Ishikawa (cell line): ENCODE measurements around the gene CCDC88A.

Source experiments
- CEBPB ChIP-seq: IDR thresholded peaks from 2 replicates; pipeline ENCODE4 v1.6.1; 2012
- CREB1 ChIP-seq: IDR thresholded peaks from 2 replicates; pipeline ENCODE4 v1.6.1; 2012; ENCODE audit warnings: low read depth
- EGR1 ChIP-seq: IDR thresholded peaks from 2 replicates; pipeline ENCODE4 v1.6.1; 2012
- EP300 ChIP-seq: IDR thresholded peaks from 2 replicates; pipeline ENCODE4 v1.6.1; 2012; ENCODE audit warnings: borderline replicate concordance
- FOXM1 ChIP-seq: IDR thresholded peaks from 2 replicates; pipeline ENCODE4 v1.6.1; 2012; ENCODE audit warnings: low read depth, borderline replicate concordance
- NFIC ChIP-seq: IDR thresholded peaks from 2 replicates; pipeline ENCODE4 v1.6.1; 2012
- RAD21 ChIP-seq: IDR thresholded peaks from 2 replicates; pipeline ENCODE4 v1.6.1; 2012; ENCODE audit warnings: low read depth
- REST ChIP-seq: IDR thresholded peaks from 2 replicates; pipeline ENCODE4 v1.6.1; 2012; ENCODE audit warnings: low read depth, mild to moderate bottlenecking
- TAF1 ChIP-seq: IDR thresholded peaks from 2 replicates; pipeline ENCODE4 v1.6.1; 2012; ENCODE audit warnings: low read depth, mild to moderate bottlenecking
- TCF12 ChIP-seq: IDR thresholded peaks from 2 replicates; pipeline ENCODE4 v1.6.1; 2012; ENCODE audit warnings: low read depth
- TEAD4 ChIP-seq: IDR thresholded peaks from 2 replicates; pipeline ENCODE4 v1.6.1; 2012
- USF1 ChIP-seq: IDR thresholded peaks from 2 replicates; pipeline ENCODE4 v1.6.1; 2012
- YY1 ChIP-seq: IDR thresholded peaks from 2 replicates; pipeline ENCODE4 v1.6.1; 2012; ENCODE audit warnings: low read depth
- ZBTB7A ChIP-seq: IDR thresholded peaks from 2 replicates; pipeline ENCODE4 v1.6.1; 2012; ENCODE audit warnings: low read depth
- TF ChIP-seq, protein P1 (sequence below): IDR thresholded peaks from 2 replicates; pipeline ENCODE4 v1.6.1; 2012

CCDC88A gene

DNA sequence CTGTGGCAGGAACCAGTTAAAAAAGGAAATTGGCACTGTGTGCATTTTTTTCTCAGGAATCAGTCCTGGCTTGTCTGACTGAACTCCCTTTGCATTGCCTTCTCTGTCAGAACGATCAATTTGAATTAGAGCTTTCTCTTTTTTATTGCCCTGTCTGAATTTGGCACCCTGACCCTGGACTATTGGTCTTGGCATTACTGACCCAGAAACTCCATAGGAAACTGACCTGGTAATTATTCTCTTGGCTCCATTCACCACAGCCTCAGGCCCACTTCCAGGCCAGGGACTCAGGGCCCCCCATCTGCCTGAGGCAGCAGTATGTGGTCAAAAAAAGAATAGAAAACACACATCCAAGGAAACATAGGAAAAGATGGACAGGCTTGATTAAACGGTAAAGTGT, 32.0 kb upstream of the CCDC88A start:
- no peak for TF ChIP-seq USF1
- TF ChIP-seq CEBPB: no peak
- no peak for TF ChIP-seq EP300
- TF ChIP-seq REST: no peak
- TF ChIP-seq ZBTB7A: no peak
- no peak for TF ChIP-seq EGR1
- no peak for TF ChIP-seq CREB1
- TF ChIP-seq YY1: no peak
- TF ChIP-seq, protein P1, sequence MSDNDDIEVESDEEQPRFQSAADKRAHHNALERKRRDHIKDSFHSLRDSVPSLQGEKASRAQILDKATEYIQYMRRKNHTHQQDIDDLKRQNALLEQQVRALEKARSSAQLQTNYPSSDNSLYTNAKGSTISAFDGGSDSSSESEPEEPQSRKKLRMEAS: no peak
- no peak for TF ChIP-seq RAD21
- no peak for TF ChIP-seq TCF12
- no peak for TF ChIP-seq NFIC
- TF ChIP-seq TEAD4: no peak
- TF ChIP-seq TAF1: no peak
- TF ChIP-seq FOXM1: no peak

- no peak for TF ChIP-seq REST
- no peak for TF ChIP-seq USF1
- TF ChIP-seq CEBPB: no peak
- TF ChIP-seq ZBTB7A: no peak
- no peak for TF ChIP-seq TAF1
- no peak for TF ChIP-seq YY1
- no peak for TF ChIP-seq TCF12
- TF ChIP-seq, protein P1: no peak
- TF ChIP-seq NFIC: no peak
Observed at GRCh38 chr2:55441280-55441892, 21.7 kb upstream of the CCDC88A start.

- TF ChIP-seq CEBPB (no peak), EP300 (no peak), EGR1 (no peak), USF1 (no peak), TEAD4 (no peak), TCF12 (no peak), FOXM1 (no peak), TAF1 (no peak), YY1 (no peak), CREB1 (no peak), RAD21 (no peak)
- TF ChIP-seq, protein P1: no peak
Observed at GRCh38 chr2:55439101-55439397, 19.4 kb upstream of the CCDC88A start.

DNA sequence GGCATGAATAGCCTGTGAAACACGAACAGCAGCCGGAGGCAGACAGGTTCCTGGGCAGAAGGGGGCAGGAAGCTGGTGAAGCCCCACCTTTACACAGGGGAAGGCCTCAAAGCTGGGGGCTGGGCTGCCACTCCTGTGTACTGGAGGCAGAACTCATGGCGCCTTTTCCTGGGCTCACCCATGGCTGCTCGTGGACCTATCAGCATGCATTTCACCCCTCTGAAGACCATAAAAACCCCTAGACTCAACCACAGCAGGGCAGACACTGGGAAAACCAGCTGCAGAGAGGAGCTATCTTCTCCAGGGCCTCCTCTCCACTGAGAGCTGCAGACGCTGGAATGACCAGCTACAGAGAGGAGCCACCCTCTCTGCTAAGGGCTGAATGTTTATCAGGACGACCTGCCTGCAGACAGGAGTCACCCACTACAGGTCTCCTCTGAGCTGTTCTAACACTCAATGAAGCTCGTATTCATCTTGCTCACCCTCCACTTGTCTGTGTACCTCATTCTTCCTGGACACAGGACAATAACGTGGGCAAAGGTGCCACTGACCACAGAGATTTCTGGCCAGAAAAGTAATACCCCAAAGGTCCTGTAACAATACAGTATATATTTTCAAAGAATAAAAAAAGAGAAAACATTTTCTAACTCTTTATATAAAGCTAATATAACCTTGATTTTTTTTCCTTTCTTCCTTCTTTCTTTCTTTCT, 18.9 kb upstream of the CCDC88A start:
- no peak for TF ChIP-seq TCF12
- TF ChIP-seq EP300: no peak
- TF ChIP-seq, protein P1: no peak

DNA sequence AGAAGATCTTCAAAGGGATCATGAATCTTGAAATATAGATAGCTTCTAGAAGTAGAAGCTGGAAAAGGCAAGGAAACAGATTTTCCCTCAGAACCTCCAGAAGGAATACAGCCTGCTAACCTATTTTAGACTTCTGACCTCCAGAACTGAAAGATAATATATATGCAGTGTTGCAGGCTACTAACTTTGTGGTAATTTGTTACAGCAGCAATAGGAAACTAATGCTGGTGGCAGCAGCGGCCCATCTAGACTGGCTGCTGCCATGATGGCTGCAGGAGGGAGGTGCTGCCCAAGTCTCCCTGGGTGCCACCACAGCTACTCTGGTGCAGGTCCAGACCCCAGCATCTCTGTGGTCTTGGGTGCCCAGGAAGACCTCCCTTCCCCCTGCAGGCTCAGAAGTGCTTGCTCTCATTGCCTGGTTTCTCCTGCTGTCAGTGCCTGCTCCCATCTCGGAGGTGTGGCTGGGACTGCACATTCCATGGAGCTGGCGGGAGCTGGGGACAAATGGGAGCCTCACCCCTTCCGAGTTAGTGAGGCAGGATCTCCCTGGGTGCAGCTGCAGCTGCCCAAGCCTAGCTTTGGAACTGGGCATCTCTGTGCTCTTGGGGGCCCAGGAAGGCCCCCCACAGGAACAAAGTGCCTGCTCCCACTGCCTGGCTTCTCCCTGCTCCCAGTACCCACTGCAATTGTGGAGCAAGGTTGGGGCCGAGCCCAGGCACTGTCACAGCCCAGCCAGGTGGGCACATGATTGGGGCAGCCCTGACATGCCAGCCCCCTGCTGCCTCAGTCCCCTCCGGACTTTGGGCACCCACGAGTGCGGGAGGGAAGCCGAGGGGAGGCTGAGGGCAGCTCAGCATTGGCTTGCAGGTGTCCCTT, 18.1 kb upstream of the CCDC88A start:
- TF ChIP-seq REST (no peak), TCF12 (no peak), TEAD4 (no peak), CEBPB (no peak), EP300 (no peak), USF1 (no peak), ZBTB7A (no peak), YY1 (no peak), EGR1 (no peak), CREB1 (no peak), RAD21 (no peak), TAF1 (no peak), NFIC (no peak)
- TF ChIP-seq, protein P1: no peak
